Type B pancreatic cell (in vitro differentiated cells): ENCODE data around the gene KCTD16. TPM values are rescaled to one million over a fixed set of nuclear protein-coding genes. Genes with fewer than 3 reads are reported as not detected.
A peak's percentile ranks its signal among the peaks of the same experiment; 100 is the strongest.

ENCODE experiments used
- DNase-seq: peaks from one replicate; pipeline ENCODE4 v3.0.0; 2021; ENCODE audit warnings: mixed read lengths; ENCODE audit not compliant: unreplicated experiment; ENCODE audit errors: extremely low spot score
- H3K27ac Mint-ChIP-seq: 2 replicates; pipeline ENCODE4 v1.8.0; 2021; ENCODE audit warnings: mild to moderate bottlenecking, mixed read lengths
- H3K27me3 Mint-ChIP-seq: 2 replicates; pipeline ENCODE4 v1.8.0; 2021; ENCODE audit warnings: mixed read lengths
- H3K36me3 Mint-ChIP-seq: 2 replicates; pipeline ENCODE4 v1.8.0; 2021; ENCODE audit warnings: mixed read lengths
- H3K4me1 Mint-ChIP-seq: one replicate; pipeline ENCODE4 v1.8.0; 2021; ENCODE audit warnings: mixed read lengths; ENCODE audit not compliant: unreplicated experiment
- H3K4me3 Mint-ChIP-seq: 2 replicates; pipeline ENCODE4 v1.8.0; 2021; ENCODE audit warnings: mild to moderate bottlenecking, mixed read lengths
- H3K9me3 Mint-ChIP-seq: 2 replicates; pipeline ENCODE4 v1.8.0; 2021; ENCODE audit warnings: mixed read lengths
- long read RNA-seq: library from polyadenylated mRNA; unstranded; transcript quantifications from one replicate; pipeline ENCODE4 v2.0.0, GENCODE V29; 2020
- total RNA-seq: library from RNA; stranded (reverse); gene quantifications from 2 replicates; pipeline ENCODE4 v1.2.1, GENCODE V29; 2021; ENCODE audit warnings: low replicate concordance
- TF ChIP-seq, protein P1 (sequence below): fragments of 200-600 bp; sonication (generic); conservative IDR thresholded peaks from 2 replicates; pipeline ENCODE4 v1.5.0; 2021; ENCODE audit warnings: antibody characterized with exemption, mild to moderate bottlenecking

The KCTD16 gene
- 3.0 and 4.5 TPM in 2 replicates for total RNA-seq
- long read RNA-seq, partial matches to known transcripts = 0 of 5 reads
- long read RNA-seq, other reads (novel, unspliced or antisense) = 5 of 5 reads

DNA sequence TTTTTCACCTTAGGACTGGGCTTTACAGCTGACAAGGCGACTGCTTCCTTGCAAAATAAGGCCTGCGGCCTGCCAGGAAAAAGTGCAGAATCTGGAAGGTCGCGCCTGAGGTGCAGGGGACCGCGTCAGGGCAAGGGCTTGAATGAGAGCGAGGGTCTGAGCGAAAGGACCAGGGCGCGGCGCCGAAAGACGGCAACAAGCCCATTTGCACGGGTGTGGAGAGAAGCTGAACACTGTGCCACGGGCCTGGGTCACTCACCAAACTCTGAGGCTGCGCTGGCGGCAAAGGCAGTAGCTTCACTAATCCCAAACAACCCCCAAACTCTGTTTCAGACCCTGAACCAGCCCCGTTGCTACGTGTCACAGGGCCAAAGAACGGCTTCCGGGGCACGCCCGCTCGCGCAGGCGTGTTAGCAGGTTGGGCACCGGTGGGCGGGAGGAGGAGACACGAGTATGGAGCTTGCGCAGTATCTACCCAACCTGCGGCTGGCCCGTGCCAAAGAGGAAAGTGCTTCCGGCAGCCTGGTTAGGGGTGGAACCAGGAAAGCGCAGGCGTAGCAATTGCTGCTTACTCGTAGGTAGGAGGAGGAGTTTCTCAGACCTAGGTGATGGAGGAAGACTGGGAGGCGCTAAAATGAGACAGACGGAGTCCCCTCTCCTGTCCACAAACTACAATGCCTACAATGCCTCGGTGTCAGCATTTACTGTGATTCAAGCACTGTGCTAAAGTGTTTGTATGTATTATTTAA is at the start of gene KCTD16, which contains the start of gene YIPF5:
Gene KCTD16, plus strand, starts transcription at position 598 of the 749 bp plus-strand sequence.
Gene YIPF5, minus strand, starts transcription at position 384 of the 749 bp plus-strand sequence. CDS start 704 bp downstream, outside the sequence.
- Mint-ChIP-seq H3K27me3 (peaks cover 7% of the 10 kb centered on the region), H3K4me1 (peaks cover 36% of the 10 kb centered on the region), H3K4me3 (peak within 1 kb of the TSS; percentile 95), H3K9me3 (no peaks in the 10 kb centered on the region), H3K27ac (peak within 1 kb of the TSS; percentile 82), H3K36me3 (peaks cover 9% of the 10 kb centered on the region)
- TF ChIP-seq, protein P1, sequence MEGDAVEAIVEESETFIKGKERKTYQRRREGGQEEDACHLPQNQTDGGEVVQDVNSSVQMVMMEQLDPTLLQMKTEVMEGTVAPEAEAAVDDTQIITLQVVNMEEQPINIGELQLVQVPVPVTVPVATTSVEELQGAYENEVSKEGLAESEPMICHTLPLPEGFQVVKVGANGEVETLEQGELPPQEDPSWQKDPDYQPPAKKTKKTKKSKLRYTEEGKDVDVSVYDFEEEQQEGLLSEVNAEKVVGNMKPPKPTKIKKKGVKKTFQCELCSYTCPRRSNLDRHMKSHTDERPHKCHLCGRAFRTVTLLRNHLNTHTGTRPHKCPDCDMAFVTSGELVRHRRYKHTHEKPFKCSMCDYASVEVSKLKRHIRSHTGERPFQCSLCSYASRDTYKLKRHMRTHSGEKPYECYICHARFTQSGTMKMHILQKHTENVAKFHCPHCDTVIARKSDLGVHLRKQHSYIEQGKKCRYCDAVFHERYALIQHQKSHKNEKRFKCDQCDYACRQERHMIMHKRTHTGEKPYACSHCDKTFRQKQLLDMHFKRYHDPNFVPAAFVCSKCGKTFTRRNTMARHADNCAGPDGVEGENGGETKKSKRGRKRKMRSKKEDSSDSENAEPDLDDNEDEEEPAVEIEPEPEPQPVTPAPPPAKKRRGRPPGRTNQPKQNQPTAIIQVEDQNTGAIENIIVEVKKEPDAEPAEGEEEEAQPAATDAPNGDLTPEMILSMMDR = no peak
- peak; percentile 95 for DNase-seq

DNA sequence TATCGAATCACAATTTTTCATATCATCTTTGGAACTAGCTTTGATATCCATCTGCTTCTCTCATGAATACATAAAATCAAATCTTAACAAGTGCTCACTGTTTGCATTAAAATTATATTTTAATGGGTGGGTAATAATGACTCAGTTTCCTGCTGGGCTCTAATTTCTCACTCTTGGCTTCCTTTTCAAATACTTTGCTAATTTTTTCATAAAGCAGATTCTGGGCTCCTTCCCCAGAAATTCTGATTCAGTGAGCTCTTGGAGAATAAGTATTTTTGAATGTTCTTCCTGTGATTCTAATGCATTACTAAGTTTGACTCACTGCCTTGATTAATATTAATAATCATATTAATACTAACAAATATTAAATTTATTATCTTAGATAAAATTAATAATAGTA is 49.1 kb upstream of the KCTD16 start:
- TF ChIP-seq, protein P1 = no peak
- no peak overlapping the region for H3K27ac Mint-ChIP-seq
- no peak overlapping the region for H3K4me3 Mint-ChIP-seq
- no peak for DNase-seq
- no peaks in the 10 kb centered on the region for H3K27me3 Mint-ChIP-seq
- no peaks in the 10 kb centered on the region for H3K36me3 Mint-ChIP-seq
- H3K9me3 Mint-ChIP-seq = peaks cover 6% of the 10 kb centered on the region
- H3K4me1 Mint-ChIP-seq = peaks cover 9% of the 10 kb centered on the region

DNA sequence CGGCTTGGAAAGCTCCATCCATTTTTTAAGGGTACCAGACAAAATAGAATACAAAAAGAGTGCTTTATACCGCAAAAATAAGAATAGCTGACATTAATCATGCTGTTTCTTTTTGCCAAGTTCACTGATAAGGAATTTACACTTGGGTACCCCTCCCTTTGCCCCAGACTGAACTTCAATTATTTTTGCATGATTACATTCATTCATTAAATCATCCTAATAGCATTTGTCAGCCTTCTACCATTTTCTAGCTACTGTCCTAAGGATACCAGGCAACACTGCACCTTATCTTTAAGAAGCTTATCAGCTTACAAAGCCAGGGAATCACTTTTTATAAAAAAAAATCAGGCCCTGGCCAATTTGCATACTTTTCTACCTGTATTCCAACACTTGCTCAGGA is 48.6 kb upstream of the KCTD16 start:
- Mint-ChIP-seq H3K27ac (no peak overlapping the region), H3K9me3 (peaks cover 6% of the 10 kb centered on the region), H3K36me3 (no peaks in the 10 kb centered on the region), H3K4me3 (no peak overlapping the region), H3K27me3 (no peaks in the 10 kb centered on the region), H3K4me1 (peaks cover 9% of the 10 kb centered on the region)
- no peak for DNase-seq
- TF ChIP-seq, protein P1 = no peak

DNA sequence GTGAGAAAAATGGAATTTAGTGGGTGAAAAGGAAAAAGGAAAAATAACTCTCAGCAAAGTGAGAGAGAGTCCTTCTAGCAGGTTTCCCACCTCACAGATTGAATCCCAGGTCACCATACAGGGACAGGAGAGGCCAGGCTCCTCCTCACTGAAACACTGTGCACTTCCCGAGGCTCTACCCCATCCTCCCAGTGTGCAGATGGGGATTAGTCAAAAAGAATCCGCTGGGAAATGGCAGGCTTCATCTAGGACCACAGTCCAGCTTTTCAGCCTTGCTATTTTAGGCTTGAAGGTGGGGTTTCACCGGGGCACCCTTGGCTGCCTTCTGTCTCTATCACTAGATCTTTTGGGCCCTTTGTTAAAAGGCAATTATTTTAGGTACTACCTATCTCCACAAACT is 48.0 kb upstream of the KCTD16 start:
- Mint-ChIP-seq H3K4me1 (peaks cover 9% of the 10 kb centered on the region), H3K27ac (no peak overlapping the region), H3K9me3 (peaks cover 6% of the 10 kb centered on the region), H3K4me3 (no peak overlapping the region), H3K36me3 (no peaks in the 10 kb centered on the region), H3K27me3 (no peaks in the 10 kb centered on the region)
- TF ChIP-seq, protein P1 = no peak
- no peak for DNase-seq

DNA sequence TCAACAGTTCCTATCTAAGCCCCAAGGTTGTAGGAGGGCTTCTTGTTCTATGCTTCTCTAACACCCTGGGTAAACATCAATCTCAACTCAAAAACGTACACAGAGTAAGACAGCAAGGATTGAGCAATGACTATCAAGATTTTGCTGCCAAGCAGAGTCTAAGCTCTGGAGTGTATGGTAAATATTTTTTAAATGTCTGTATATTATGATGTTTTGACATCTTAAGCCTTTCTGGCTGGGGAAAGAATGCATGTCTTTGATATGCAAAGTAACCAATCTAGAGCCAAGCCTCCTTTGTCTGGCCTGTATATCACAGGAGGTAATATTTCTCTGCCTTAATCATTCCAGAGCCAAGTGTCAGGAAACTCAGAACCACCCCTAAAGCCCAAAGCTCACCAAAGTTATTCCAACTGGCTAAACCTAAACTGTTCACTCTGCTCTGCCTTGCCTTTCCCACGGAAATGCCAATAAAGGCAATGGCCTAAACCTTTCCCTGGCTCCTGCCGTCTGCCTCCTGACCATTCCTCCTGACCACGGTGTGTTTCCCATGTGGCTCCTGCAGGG is 45.4 kb upstream of the KCTD16 start:
- Mint-ChIP-seq H3K4me1 (peaks cover 9% of the 10 kb centered on the region), H3K4me3 (no peak overlapping the region), H3K36me3 (no peaks in the 10 kb centered on the region), H3K9me3 (peaks cover 2% of the 10 kb centered on the region), H3K27me3 (no peaks in the 10 kb centered on the region), H3K27ac (no peak overlapping the region)
- TF ChIP-seq, protein P1 = no peak
- no peak for DNase-seq
